HG03575 (cell line): ENCODE results near the gene LRMDA.

Experiments
- ATAC-seq: cut with Tn5 transposase; IDR thresholded peaks from one replicate; pipeline ENCODE4 v1.9.1; 2021; ENCODE audit not compliant: unreplicated experiment, insufficient number of reproducible peaks, low FRiP score; ENCODE audit errors: extremely low read depth

The LRMDA gene

GRCh38 chr10:76444034-76444800, 1012.8 kb downstream of the LRMDA start:
- no peak for ATAC-seq

GRCh38 chr10:76447578-76447977, 1016.2 kb downstream of the LRMDA start:
- no peak for ATAC-seq

GRCh38 chr10:76451911-76452310, 1020.5 kb downstream of the LRMDA start:
- no peak for ATAC-seq

- no peak for ATAC-seq
Measured at GRCh38 chr10:76453332-76453731, 1021.9 kb downstream of the LRMDA start.

GRCh38 chr10:76453997-76454396, 1022.6 kb downstream of the LRMDA start:
- no peak for ATAC-seq

GRCh38 chr10:76454506-76455140, 1023.2 kb downstream of the LRMDA start:
- ATAC-seq = no peak

- no peak for ATAC-seq
Measured at GRCh38 chr10:76456197-76456596, 1024.8 kb downstream of the LRMDA start.

GRCh38 chr10:76459016-76459730, 1027.7 kb downstream of the LRMDA start:
- ATAC-seq = no peak

GRCh38 chr10:76461024-76461423, 1029.6 kb downstream of the LRMDA start:
- no peak for ATAC-seq

- no peak for ATAC-seq
Measured at GRCh38 chr10:76463111-76463510, 1031.7 kb downstream of the LRMDA start.

GRCh38 chr10:76466836-76467503, 1035.5 kb downstream of the LRMDA start:
- no peak for ATAC-seq

GRCh38 chr10:76469675-76470074, 1038.3 kb downstream of the LRMDA start:
- ATAC-seq = no peak

- ATAC-seq = no peak
Measured at GRCh38 chr10:76479103-76479790, 1047.8 kb downstream of the LRMDA start.

- ATAC-seq = no peak
Measured at GRCh38 chr10:76481178-76481577, 1049.8 kb downstream of the LRMDA start.

- no peak for ATAC-seq
Measured at GRCh38 chr10:76487582-76487981, 1056.2 kb downstream of the LRMDA start.

- ATAC-seq = no peak
Measured at GRCh38 chr10:76488602-76489001, 1057.2 kb downstream of the LRMDA start.

GRCh38 chr10:76491216-76491615, 1059.8 kb downstream of the LRMDA start:
- ATAC-seq = no peak

- ATAC-seq = no peak
Measured at GRCh38 chr10:76492026-76492425, 1060.6 kb downstream of the LRMDA start.
